ENCODE data around the gene COTL1.
A peak's percentile ranks its signal among the peaks of the same experiment; 100 is the strongest.

Gene COTL1

DNA sequence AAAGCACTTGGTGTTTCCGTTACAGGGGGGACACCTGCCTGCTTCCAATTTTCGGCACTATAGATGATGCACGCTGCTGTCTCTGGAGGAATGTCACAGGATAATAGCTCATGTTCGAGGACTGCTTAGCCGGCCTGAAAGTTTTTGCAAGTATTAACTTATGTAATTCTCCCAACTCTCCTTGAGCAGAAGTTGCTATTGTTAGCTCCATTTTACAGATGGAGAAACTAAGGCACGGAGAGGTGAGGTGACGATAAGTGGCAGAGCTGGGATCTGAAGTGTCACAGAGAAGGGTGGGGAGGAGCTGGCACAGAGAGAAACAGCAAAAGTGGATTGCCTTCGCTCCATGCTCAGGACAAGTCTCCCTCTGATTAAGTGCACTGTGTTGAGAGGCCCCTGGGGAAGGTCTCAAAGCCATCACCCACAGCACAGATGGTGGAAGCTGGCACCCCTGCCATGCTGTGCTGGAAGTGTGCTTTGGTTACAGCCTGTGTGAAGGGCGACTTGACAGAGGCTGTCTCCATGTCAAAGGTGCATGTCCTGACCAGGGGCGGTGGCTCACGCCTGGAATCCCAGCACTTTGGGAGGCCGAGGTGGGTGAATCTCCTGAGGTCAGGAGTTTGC, 72.7 kb downstream of the COTL1 start:
- no peak for ATAC-seq
- TF ChIP-seq, protein P1, sequence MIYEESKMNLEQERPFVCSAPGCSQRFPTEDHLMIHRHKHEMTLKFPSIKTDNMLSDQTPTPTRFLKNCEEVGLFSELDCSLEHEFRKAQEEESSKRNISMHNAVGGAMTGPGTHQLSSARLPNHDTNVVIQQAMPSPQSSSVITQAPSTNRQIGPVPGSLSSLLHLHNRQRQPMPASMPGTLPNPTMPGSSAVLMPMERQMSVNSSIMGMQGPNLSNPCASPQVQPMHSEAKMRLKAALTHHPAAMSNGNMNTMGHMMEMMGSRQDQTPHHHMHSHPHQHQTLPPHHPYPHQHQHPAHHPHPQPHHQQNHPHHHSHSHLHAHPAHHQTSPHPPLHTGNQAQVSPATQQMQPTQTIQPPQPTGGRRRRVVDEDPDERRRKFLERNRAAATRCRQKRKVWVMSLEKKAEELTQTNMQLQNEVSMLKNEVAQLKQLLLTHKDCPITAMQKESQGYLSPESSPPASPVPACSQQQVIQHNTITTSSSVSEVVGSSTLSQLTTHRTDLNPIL (CRISPR knock-in tag; IDR thresholded peaks at IDR 0.05; ENCODE audit: low read depth), result no peak
- no peak for TF ChIP-seq BACH2 (CRISPR knock-in tag; IDR thresholded peaks at IDR 0.05; ENCODE audit: borderline replicate concordance)
- TF ChIP-seq ARNTL (CRISPR knock-in tag; IDR thresholded peaks at IDR 0.05; ENCODE audit: borderline replicate concordance, low read depth), result no peak

DNA sequence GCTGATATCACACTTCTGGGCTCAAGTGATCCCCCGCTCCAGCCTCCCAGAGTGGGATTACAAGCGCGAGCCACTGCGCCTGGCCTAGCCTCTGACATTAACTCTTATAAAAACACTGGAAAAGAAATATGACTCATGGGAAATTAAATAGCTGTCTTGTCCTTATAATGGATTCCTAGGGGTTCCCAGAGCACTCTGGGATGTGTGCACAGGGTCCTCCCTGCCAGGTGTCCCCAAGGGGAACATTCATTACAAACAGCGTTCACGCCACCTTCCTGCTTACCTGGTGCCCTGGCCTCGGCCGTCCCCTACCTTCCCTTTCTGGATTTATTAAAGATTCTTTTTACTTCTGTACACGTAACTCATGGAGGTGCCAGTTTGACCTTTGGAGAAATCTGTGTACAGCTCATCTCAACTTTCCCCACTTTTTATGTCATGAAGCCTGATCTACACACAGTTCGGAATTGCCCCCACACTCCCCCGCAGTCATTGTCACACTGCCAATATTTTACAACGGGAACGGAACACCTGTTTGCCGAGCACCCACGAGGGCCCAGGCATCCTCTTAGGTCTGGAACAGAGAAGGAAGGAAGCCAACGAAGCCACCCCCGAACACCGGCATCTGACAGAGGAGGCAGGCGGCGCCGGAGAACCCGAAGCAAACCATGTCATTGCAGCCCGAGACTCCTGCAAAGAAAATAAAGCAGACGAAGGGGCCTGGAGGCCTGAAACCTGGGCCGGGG, 73.7 kb downstream of the COTL1 start:
- TF ChIP-seq, protein P2, sequence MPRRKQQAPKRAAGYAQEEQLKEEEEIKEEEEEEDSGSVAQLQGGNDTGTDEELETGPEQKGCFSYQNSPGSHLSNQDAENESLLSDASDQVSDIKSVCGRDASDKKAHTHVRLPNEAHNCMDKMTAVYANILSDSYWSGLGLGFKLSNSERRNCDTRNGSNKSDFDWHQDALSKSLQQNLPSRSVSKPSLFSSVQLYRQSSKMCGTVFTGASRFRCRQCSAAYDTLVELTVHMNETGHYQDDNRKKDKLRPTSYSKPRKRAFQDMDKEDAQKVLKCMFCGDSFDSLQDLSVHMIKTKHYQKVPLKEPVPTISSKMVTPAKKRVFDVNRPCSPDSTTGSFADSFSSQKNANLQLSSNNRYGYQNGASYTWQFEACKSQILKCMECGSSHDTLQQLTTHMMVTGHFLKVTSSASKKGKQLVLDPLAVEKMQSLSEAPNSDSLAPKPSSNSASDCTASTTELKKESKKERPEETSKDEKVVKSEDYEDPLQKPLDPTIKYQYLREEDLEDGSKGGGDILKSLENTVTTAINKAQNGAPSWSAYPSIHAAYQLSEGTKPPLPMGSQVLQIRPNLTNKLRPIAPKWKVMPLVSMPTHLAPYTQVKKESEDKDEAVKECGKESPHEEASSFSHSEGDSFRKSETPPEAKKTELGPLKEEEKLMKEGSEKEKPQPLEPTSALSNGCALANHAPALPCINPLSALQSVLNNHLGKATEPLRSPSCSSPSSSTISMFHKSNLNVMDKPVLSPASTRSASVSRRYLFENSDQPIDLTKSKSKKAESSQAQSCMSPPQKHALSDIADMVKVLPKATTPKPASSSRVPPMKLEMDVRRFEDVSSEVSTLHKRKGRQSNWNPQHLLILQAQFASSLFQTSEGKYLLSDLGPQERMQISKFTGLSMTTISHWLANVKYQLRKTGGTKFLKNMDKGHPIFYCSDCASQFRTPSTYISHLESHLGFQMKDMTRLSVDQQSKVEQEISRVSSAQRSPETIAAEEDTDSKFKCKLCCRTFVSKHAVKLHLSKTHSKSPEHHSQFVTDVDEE (CRISPR knock-in tag; IDR thresholded peaks at IDR 0.05), result no peak
- TF ChIP-seq, protein P3, sequence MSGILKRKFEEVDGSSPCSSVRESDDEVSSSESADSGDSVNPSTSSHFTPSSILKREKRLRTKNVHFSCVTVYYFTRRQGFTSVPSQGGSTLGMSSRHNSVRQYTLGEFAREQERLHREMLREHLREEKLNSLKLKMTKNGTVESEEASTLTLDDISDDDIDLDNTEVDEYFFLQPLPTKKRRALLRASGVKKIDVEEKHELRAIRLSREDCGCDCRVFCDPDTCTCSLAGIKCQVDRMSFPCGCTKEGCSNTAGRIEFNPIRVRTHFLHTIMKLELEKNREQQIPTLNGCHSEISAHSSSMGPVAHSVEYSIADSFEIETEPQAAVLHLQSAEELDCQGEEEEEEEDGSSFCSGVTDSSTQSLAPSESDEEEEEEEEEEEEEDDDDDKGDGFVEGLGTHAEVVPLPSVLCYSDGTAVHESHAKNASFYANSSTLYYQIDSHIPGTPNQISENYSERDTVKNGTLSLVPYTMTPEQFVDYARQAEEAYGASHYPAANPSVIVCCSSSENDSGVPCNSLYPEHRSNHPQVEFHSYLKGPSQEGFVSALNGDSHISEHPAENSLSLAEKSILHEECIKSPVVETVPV (CRISPR knock-in tag; IDR thresholded peaks at IDR 0.05), result no peak
- TF ChIP-seq CSDC2 (CRISPR knock-in tag; IDR thresholded peaks at IDR 0.05) (no peak), ZFP3 (CRISPR knock-in tag; IDR thresholded peaks at IDR 0.05) (no peak), RARB (CRISPR knock-in tag; IDR thresholded peaks at IDR 0.05) (no peak), SNAI2 (CRISPR knock-in tag; IDR thresholded peaks at IDR 0.05) (no peak), TOX (CRISPR knock-in tag; IDR thresholded peaks at IDR 0.05; ENCODE audit: borderline replicate concordance) (no peak), ZC3H10 (CRISPR knock-in tag; IDR thresholded peaks at IDR 0.05) (no peak), ZFP30 (CRISPR knock-in tag; IDR thresholded peaks at IDR 0.05) (no peak), OSR1 (CRISPR knock-in tag; IDR thresholded peaks at IDR 0.05) (no peak), ARNTL (CRISPR knock-in tag; IDR thresholded peaks at IDR 0.05; ENCODE audit: borderline replicate concordance, low read depth) (no peak), PPARA (CRISPR knock-in tag; IDR thresholded peaks at IDR 0.05; ENCODE audit: borderline replicate concordance) (no peak), GLIS3 (CRISPR knock-in tag; IDR thresholded peaks at IDR 0.05) (no peak), BACH2 (CRISPR knock-in tag; IDR thresholded peaks at IDR 0.05; ENCODE audit: borderline replicate concordance) (no peak), ISL1 (CRISPR knock-in tag; IDR thresholded peaks at IDR 0.05) (no peak), ZNF70 (CRISPR knock-in tag; IDR thresholded peaks at IDR 0.05) (no peak), ZNF8 (CRISPR knock-in tag; IDR thresholded peaks at IDR 0.05) (no peak)
- TF ChIP-seq, protein P4, sequence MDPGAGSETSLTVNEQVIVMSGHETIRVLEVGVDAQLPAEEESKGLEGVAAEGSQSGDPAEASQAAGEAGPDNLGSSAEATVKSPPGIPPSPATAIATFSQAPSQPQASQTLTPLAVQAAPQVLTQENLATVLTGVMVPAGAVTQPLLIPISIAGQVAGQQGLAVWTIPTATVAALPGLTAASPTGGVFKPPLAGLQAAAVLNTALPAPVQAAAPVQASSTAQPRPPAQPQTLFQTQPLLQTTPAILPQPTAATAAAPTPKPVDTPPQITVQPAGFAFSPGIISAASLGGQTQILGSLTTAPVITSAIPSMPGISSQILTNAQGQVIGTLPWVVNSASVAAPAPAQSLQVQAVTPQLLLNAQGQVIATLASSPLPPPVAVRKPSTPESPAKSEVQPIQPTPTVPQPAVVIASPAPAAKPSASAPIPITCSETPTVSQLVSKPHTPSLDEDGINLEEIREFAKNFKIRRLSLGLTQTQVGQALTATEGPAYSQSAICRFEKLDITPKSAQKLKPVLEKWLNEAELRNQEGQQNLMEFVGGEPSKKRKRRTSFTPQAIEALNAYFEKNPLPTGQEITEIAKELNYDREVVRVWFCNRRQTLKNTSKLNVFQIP (CRISPR knock-in tag; IDR thresholded peaks at IDR 0.05; ENCODE audit: borderline replicate concordance, low read depth), result no peak
- TF ChIP-seq, protein P1 (CRISPR knock-in tag; IDR thresholded peaks at IDR 0.05; ENCODE audit: low read depth), result no peak
- TF ChIP-seq, protein P5, sequence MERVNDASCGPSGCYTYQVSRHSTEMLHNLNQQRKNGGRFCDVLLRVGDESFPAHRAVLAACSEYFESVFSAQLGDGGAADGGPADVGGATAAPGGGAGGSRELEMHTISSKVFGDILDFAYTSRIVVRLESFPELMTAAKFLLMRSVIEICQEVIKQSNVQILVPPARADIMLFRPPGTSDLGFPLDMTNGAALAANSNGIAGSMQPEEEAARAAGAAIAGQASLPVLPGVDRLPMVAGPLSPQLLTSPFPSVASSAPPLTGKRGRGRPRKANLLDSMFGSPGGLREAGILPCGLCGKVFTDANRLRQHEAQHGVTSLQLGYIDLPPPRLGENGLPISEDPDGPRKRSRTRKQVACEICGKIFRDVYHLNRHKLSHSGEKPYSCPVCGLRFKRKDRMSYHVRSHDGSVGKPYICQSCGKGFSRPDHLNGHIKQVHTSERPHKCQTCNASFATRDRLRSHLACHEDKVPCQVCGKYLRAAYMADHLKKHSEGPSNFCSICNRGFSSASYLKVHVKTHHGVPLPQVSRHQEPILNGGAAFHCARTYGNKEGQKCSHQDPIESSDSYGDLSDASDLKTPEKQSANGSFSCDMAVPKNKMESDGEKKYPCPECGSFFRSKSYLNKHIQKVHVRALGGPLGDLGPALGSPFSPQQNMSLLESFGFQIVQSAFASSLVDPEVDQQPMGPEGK (CRISPR knock-in tag; IDR thresholded peaks at IDR 0.05; ENCODE audit: borderline replicate concordance), result no peak
- ATAC-seq, result peak; percentile 45

Data from SK-N-SH treated with all-trans-retinoic acid at 6 μM for 48 hours (cell line).